Upper lobe of left lung (tissue), 4 donors: ENCODE measurements around the gene TPST1.

Experiments used
- EP300 ChIP-seq, 4 donors: sonication (generic); formaldehyde crosslinking; IDR thresholded peaks; one replicate each; pipeline ENCODE4 v1.5.1; 2017; ENCODE audit warnings: antibody characterized with exemption in 4 of 4, control low read depth in 2 of 4
- POLR2A ChIP-seq, 4 donors: fragments of 450-650 bp; IDR thresholded peaks; one replicate each; pipeline ENCODE4 v1.5.1; 2016 to 2017; ENCODE audit warnings: antibody characterized with exemption in 4 of 4, mild to moderate bottlenecking in 2 of 4
- POLR2AphosphoS5 ChIP-seq, 2 donors: sonication (generic); formaldehyde crosslinking; IDR thresholded peaks; one replicate each; pipeline ENCODE4 v1.5.1; 2017; ENCODE audit warnings: antibody characterized with exemption in 2 of 2
- TF ChIP-seq, protein P1 (sequence below), 6 experiments: fragments of 450-650 bp in 4 of 6; fragments of 200-600 bp in 2 of 6; sonication (generic) in 2 of 6; IDR thresholded peaks; one replicate each; pipeline ENCODE4 v1.5.1; 2016 to 2019; ENCODE audit warnings: antibody characterized with exemption in 6 of 6

DNA sequence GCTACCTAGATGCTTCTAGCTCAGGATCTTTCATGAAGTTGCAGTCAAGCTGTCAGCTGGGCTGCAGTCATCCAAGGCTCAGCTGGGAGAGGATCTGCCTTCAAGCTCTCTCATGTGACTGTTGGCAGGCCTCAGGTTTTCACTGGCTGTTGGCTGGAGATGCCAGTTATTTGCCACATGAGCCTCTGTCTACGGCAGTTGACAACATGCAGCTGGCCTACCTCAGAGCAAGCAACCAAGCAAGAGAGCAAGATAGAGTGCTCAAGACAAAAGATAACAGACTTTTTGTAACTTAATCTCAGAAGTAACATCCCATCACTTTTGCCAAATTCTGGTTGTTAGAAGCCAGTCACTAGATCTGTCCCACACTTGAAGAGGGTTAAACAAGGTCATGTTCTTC is 125.8 kb downstream of the TPST1 start:
- TF ChIP-seq EP300 (IDR thresholded peaks at IDR 0.05), result no peak
- TF ChIP-seq, protein P1, sequence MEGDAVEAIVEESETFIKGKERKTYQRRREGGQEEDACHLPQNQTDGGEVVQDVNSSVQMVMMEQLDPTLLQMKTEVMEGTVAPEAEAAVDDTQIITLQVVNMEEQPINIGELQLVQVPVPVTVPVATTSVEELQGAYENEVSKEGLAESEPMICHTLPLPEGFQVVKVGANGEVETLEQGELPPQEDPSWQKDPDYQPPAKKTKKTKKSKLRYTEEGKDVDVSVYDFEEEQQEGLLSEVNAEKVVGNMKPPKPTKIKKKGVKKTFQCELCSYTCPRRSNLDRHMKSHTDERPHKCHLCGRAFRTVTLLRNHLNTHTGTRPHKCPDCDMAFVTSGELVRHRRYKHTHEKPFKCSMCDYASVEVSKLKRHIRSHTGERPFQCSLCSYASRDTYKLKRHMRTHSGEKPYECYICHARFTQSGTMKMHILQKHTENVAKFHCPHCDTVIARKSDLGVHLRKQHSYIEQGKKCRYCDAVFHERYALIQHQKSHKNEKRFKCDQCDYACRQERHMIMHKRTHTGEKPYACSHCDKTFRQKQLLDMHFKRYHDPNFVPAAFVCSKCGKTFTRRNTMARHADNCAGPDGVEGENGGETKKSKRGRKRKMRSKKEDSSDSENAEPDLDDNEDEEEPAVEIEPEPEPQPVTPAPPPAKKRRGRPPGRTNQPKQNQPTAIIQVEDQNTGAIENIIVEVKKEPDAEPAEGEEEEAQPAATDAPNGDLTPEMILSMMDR (IDR thresholded peaks at IDR 0.05), result no peak
- TF ChIP-seq POLR2A (IDR thresholded peaks at IDR 0.05), result no peak
- no peak for TF ChIP-seq POLR2AphosphoS5 (IDR thresholded peaks at IDR 0.05)
